GM11168 (cell line): ENCODE data around the gene HRK.

ENCODE experiments used
- in situ Hi-C: fragments of 300-500 bp; cut with MboI; formaldehyde crosslinking; loops from one replicate; pipeline ENCODE4 v1.12.0; 2022; ENCODE audit warnings: low sequenced_read_pairs; ENCODE audit not compliant: unreplicated experiment

HRK gene

DNA sequence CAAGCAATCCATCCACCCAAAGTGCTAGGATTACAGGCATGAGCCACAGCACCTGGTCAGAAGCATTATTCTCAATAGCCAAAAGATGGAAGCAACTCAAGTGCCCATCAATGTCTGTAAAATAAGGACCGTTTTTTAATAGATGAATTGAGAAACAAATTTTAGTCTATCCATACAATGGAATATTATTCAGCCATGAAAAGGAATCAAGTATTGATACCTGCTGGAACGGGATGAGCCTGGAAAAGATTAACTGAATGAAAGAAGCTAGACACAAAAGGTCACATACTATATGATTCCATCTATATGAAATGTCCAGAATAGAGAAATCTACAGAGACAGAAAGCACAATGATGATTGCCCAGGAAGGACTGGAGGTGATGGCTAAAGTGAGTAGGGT lies 20.4 kb upstream of the HRK start:
- in situ Hi-C loops = no loop called here

DNA sequence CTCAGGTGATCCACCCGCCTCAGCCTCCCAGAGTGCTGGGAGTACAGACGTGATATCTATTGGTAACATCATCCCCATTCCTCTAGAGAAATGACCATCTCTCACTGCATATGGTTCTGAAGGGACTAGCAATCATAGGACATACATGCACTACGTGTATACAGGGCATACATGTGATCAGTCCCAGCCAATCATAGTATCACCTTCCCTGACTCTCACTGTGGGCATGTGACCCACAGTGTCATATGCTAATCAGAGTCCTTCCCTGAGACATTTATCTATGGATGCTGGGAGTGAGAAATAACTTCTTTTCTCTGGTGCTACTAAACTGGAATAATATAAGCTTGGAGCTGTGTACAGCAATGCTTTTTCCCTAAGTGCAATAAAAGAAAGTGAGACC lies 17.4 kb upstream of the HRK start:
- in situ Hi-C loops = no loop called here

DNA sequence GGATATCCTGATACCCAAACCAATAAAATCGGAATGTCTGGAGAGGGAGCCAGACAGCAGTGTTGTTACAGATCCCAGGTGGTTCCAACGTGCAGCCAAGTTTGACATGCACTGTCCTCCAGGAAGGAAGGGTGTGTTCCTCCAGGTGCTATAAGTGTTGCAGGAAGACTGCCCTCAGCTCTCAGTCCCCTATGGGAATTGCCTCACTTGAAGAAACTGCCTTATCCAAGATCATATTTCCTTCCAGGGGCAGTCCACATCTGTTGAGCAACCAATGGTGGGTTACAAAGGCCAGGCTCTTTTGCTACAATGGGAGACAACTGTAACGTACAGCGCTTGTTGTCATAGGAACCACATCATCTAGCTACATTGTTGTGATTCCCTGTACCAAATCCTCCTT lies 16.2 kb upstream of the HRK start:
- in situ Hi-C loops = no loop called here

DNA sequence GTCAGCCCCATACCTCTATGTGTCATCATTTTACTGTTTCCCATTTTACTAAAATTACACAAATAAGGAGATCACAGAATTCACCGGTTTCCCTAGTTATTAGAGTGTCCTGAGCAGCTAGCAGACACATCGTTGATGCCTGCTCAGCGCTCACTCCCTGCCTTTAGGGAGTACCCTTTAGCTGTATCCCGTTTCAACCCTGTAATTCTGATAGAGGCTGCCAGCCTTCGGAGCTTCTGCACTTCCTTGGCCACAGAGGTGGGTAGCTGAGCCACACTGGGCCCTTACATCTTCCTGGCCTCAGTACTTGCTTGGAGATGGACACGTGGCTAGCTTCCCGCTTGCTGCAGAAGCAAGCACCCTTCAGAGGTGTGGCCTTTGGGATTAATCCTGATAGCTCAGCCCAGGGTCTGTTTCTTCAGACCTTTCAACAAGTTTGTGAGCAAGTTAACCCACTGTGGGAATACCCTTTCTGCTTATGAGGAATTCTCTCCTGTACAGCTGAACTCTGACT lies 15.2 kb upstream of the HRK start:
- in situ Hi-C loops = no loop called here

DNA sequence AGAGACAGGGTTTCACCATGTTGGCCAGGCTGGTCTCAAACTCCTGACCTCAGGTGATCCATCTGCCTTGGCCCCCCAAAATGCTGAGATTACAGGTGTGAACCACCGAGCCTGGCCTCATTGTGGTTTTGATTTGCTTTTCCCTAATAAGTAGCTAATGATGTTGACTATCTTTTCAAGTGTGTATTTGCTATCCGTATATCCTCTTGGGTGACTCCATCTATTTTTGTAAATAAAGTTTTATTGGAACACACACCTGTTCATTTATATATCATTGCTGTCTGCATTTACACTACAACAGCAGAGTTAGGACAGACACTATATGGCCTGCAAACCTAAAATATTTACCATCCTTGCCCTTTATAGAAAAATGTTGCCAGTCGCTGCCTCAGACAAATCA lies 13.7 kb upstream of the HRK start:
- in situ Hi-C loops = no loop called here

DNA sequence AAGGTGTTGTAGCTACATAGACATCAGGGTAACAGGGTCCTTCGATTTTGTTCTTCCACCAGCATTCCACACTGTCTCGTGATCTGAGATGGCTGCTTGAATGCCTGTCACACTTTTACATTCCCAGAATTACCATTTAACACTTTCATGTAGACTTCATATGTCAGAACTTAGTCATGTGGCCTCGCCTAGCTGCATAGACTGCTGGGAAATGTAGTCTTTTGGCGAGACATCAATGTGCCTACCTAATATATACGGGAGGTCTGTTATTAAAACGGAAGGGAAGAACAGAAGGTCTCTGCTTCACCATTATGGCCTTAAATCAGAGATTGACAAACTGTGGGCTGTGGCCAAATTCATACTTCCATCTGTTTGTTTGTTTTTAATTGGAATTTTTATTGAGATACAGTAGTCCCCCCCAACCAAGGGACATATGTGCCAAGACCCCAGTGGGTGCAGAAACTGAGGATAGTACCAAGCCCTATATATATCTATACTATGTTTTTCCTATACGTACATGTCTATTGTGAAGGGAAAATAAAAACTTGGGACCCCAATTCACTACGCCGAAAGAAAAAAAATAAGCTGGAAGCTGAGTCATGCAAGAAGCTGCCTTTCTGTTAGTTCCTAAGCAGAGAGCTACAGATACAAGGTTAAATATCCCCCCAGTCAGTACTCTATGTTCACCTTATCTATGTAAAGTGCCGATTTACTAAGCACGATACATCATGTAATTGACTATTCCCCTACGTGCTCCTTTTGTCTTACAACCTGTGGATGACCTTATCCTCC lies 11.3 kb upstream of the HRK start:
- in situ Hi-C loops = no loop called here

DNA sequence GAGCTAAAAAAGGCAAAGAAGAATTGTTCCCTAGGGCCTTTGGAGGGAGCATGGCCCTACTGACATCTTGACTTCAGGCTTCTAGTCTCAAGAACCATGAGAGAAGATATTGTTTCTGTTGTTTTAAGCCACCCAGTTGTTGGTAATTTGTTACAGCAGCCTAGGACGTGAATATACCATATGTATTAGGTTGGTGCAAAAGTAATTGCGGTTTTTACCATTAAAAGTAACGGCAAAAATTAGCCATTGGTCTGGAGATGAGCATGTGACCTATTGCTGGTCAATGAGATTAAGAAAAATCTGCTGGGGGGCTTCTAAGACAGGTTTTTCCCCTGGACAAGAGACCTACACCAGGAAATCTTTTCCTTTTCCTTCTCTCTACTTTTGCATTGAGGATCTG lies 9.8 kb upstream of the HRK start:
- in situ Hi-C loops = no loop called here

DNA sequence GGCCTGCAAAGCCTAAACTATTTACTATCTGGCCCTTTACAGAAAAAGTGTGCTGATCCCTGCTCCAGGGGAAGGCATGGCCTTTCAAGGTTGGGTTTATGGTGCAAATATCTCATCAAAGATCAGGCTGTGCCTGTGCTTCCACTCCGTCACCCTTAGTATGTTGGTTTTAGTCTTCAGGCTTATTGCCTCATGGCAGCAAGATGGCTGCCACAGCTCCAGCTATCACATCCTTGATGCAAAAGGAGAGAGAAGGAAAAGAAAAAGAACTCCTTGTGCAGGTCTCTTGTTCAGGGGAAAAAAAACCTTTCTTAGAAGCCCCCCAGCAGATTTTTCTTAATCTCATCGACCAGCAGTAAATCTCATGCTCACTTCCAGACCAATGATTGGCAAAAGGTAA lies 9.1 kb upstream of the HRK start:
- in situ Hi-C loops = no loop called here

DNA sequence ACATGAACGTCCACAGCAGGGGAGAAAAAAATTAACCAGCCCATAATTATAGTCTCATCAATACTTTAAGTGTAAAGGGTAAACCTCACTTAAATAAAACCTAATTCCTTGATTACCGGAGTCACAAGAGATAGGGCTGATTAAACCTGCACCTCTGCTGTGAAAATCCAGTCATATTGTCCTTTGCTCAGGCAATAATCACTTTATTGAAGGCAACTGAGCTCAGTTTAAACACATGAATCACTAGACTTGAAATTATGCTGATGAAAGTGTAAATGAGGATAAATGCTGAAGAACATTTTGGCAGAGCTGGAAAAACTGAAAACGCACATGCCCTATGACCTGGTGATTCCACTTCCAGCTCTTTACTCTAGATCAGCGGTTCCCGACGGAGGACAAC lies 6.7 kb upstream of the HRK start:
- in situ Hi-C loops = no loop called here

DNA sequence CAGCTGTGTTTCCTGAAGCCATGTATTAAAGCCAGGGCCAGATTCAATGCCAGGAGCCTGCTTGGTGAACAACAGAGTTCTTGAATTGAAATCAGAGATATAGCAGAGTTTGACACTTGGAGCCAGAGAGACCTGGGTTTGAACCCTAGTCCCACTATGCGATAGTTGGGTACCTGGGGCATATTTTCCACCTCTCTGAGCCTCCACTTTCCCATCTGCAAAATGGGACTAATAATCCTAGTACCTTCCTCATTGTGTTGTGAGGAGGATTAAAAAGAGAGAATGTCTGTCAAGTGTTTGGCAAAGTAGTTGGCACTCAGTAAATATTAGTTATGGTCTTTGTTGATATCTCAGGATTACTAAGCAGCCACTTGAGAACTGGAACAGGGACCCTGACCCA lies 6.0 kb upstream of the HRK start:
- in situ Hi-C loops = no loop called here

DNA sequence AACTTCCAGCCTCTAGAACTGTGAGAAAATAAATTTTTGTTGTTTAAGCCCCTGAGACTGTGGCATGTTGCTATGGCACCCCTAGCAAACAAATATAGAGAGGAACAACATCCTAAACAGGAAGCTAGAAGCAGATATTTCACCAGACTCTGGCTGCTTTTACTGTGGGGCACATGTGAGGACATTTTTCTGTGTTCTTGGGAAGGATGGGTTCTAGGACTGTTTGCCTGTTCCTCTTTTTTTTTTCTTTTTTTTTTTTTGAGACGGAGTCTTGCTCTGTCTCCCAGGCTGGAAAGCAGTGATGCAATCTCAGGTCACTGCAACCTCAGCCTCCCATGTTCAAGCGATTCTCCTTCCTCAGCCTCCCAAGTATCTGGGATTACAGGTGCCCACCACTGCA lies 4.2 kb upstream of the HRK start:
- in situ Hi-C loops = no loop called here

DNA sequence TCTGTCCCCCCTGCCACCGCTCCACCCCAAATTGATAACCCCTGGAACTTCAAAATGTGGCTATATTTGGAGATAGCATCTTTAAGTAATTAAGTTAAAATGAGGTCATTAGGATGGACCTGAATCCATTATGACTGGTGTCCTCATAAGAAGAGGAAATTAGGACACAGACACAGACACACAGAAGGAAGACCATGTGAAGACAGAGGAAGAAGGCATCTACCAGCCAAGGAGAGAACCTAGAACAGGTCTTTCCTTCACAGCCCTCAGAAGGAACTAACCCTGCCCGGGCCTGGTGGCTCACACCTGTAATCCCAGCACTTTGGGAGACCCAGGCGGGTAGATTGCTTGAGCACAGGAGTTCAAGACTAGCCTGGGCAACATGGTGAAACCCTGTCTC lies 3.6 kb upstream of the HRK start:
- in situ Hi-C loops = no loop called here

DNA sequence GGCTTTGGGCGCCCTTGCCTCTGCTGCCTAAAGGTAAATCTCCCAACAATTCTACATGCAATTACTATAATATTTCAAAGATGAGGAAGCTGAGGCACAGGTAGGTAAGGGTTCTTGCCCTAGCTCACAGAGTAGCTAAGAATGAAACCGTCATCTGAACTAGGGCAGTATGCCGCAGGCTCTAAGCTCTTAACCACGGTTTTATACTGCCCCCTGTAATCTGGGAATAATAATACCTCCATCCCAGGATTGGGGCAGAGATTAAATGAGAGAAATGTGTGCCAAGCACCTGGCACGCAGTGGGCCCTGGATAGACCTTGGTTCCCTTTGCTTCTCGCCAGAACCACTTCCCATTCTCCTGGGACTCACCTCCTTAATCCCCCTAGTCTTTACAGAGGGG lies 1.5 kb upstream of the HRK start:
- in situ Hi-C loops = no loop called here

DNA sequence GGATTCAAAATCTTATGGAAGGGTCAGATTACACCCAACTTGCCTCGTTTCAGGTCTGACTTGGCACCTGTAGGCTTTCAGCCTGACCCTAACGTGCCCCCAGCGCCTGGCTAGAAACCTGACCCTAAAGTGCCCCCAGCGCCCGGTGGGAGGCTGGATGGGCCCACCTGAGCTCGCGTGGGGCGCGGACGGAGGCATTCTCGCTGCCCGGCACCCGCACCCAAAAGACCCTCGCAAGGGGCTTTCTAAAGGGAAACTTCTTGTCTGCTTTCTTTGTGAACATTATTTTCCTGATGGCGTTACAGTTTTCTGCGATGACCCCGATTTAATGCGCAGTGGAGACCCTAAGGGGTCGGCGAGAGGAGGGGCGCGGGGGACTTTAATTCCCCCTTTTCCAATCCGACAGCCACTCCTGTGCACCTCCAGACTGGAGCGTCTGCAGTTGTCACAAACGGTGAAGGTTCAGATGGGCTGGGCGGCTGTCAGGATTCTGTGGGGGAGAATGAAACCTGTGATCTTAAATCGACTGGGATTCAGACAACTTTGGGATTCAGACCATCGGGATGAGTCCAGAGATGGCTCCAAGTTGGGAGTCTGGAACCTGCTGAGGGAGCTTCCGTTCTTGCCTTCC lies 751 bp upstream of the HRK start:
- in situ Hi-C loops = no loop called here

DNA sequence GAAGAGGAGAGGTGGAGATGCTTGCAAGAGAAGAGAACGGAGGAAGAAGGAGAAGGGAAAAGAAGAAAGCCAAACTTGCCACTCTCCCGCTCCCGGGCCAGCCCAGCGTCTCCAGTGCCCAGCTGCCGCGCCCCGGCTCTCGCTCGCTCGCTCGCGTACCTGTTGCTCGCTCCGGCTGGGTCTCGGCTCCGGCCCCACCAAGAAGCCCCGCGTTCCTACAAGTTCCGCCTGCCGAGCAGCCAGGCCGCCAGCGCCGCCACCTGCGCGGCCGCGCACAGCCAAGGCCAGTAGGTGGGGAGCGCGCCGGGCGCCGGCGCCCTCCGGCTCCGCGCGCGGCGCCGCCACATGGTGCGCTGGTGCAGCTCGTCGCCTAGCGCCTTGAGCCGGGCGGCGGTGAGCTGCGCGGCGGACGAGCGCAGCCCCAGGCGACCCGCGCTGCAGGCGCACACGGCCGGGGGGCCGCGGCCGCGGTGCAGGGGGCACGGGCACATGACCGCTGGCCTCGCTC lies 370 bp downstream of the HRK start:
- in situ Hi-C loops = no loop called here

DNA sequence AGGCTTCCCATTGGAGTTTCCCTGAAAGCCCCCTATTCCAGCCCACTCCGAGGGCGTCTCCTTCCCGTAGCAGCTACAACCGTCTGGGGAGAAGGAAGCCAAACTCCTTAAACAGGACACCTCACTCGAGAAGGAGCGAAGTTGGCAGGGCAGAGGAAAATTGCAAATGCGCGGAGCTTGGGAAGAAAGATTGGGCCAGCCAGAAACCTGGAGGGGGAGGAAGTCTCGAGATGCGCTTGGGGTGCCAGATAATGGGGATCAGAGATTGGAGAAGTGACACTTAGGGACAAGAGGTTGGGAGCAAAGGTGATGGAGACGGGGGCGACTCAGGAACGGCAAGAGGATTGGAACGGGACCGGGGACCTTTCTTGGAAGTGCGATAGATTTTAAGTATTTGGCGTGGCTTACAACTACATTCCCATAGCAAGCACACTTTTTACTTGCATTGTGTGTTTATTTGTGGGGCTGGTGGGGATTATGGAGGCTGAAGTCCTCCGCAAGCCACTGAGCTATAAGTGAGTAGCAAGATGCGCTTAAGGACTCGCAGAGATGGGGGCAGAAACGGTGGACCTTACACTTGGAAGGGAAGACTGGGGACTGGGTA lies 926 bp downstream of the HRK start:
- in situ Hi-C loops = no loop called here

DNA sequence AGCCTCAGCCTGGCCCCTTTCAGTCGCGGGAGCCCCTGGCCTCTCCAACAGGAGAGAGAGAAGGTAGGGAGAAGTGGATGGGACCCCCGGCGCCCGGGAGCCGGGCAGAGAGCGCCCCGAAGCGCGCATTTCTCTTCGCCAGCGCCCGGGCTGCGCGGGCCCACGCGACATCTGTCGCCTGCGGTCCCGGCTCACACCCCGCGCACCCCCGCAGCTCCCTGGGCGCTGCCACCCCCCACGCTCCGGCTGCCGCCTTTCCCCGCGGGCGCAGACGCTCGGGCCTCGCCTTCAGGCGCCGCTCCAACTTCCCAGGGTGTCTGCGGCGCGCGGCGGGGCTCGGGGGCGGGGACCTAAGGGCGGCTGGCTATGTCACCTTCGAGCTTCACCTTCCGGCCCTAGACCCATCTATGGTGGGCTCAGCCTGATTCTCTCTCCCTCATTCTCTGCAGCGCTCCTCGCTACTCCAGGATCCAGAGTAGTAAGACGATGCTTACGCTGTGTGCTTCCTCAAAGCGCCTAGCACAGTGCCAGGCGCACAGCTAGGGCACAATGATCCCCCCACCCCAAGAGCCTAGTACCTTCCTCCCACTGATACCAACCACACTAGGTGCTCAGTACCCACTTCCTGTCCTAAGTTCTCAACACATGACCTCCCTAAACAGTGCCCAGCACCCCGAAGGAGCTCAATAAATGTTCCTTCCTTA lies 1.6 kb downstream of the HRK start:
- in situ Hi-C loops = no loop called here

DNA sequence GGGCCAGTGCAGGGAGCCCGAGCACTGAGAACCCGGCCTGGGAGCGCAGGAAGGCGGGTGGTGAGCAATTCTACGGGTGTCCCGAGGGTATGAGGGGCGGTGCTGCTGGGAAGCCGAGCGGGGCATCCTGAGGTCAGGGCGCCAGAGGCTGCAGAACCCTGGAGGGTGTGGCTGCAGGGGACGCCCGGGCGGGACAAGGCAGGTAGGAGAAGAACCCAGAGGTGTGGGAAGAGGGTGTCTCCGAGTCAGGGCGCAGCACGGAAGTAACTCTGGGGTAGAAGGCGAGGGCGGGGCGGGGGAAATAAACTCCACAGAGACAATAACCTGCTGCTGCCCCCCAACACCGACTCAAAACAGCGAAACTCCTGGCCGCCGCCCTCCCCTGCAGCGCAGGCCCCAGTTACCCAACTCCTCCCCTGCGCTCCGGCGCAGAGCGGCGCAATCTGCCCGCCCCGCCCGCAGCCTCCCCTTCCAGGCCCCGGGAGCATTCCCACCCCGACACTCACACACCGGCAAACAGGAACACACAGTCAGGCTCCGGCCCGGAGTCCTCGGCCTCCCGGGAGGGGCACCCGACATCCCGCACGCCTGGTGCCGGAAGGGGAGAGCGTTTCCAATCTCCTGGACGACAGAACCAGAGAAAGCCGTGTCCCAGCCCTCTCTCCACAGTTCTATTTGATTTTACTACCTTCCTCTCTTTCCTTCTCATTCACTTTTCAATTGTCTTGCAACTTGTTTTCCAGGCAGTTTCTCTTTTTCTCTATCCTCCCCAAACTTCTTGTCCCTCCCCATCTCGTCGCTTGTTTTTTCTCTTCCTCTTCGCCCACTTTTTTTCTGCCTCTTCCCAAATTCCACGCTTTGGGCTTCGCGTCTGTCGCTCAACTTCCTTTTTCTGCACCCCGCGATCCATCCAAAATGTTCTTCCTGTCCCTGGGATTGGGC lies 2.4 kb downstream of the HRK start:
- in situ Hi-C loops = no loop called here

DNA sequence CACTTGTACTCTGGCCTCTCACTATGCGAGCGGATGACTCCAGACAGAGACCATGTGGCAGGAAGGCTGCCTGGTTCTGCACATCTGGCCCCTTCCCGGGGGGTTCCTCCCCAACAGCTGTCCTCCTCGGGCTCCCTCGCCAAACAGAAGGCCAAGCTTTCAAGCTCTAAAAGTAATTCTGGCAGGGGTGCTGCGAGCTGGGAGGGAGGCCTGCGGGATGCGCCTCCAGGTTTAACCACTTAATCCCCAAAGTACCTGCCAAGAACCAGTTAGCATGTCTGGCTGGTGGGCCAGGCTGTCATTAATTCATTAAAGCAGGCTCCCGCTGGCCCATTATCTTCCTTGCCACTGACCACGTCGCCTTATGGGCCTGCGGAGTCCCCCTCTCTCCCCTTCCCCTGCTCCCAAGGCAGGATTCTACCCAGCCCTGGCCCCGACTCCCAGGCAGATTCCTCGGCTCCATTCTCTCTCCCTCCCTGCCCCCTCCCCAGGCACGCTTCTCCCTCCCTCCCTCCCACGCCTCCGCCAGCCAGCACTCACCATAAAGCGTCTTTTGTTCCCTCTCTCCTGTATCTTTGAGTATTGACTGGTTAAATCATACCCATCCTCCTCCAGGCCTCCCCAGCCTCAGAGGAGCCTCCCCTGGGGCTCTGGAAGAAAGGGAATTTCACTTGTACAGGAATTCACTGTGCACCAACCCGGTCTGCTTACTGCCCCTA lies 4.9 kb downstream of the HRK start:
- in situ Hi-C loops = no loop called here
